Left ventricle myocardium inferior (tissue), 1 donor: ENCODE results near the gene ANKH. TPM values are rescaled to one million over a fixed set of nuclear protein-coding genes. Genes with fewer than 3 reads are reported as not detected.

Source experiments
- DNase-seq: peaks from one replicate; pipeline ENCODE4 v3.0.0-alpha.2; 2020
- H3K27ac ChIP-seq: fragments of 200-600 bp; replicated peaks from 2 replicates; pipeline ENCODE4 v1.8.0; 2021
- H3K27me3 ChIP-seq: fragments of 200-600 bp; 2 replicates; pipeline ENCODE4 v1.8.0; 2021; ENCODE audit warnings: low read depth
- H3K36me3 ChIP-seq: fragments of 200-600 bp; 2 replicates; pipeline ENCODE4 v1.8.0; 2021
- H3K4me1 ChIP-seq: fragments of 200-600 bp; 2 replicates; pipeline ENCODE4 v1.8.0; 2021
- H3K4me3 ChIP-seq: fragments of 200-600 bp; 2 replicates; pipeline ENCODE4 v1.8.0; 2021; ENCODE audit warnings: mild to moderate bottlenecking, moderate library complexity
- H3K9me3 ChIP-seq: fragments of 200-600 bp; replicated peaks from 2 replicates; pipeline ENCODE4 v1.8.0; 2021
- CTCF ChIP-seq: fragments of 200-600 bp; IDR thresholded peaks from 2 replicates; pipeline ENCODE4 v1.8.0; 2021; ENCODE audit warnings: antibody characterized with exemption, mild to moderate bottlenecking, borderline replicate concordance
- intact Hi-C: fragments of 100-400 bp; cut with micrococcal nuclease; formaldehyde crosslinking; loops from one replicate; pipeline ENCODE4 v1.11.0; 2022
- total RNA-seq: library from RNA; stranded (reverse); fragmentation: NEBNext Ultra II Directional; extraction: Animal tissue kit (Norgen Biotek cat#: 25700); gene quantifications from one replicate; pipeline ENCODE4 v1.2.1, GENCODE V29; 2021
- donor health status: DM: no; HTN: yes; CAD: no; lungs with severe emphysema.

ANKH gene
- total RNA-seq, 1 donor from 2014 or later = 227 TPM

- intact Hi-C loops = no loop called here
- no peak for TF ChIP-seq CTCF
- Histone ChIP-seq H3K27me3 (no peaks in the 10 kb centered on the region), H3K9me3 (no peaks in the 10 kb centered on the region), H3K4me1 (peaks cover 77% of the 10 kb centered on the region), H3K4me3 (no peak overlapping the region), H3K36me3 (no peaks in the 10 kb centered on the region), H3K27ac (no peak overlapping the region)
- no peak for DNase-seq
These were observed 12.4 kb downstream of the ANKH start for GRCh38 chr5:14859150-14859549.

GRCh38 chr5:14855366-14855765 lies 16.2 kb downstream of the ANKH start:
- no peak for DNase-seq
- Histone ChIP-seq H3K27me3 (no peaks in the 10 kb centered on the region), H3K4me1 (peaks cover 68% of the 10 kb centered on the region), H3K9me3 (no peaks in the 10 kb centered on the region), H3K36me3 (no peaks in the 10 kb centered on the region), H3K27ac (no peak overlapping the region), H3K4me3 (no peak overlapping the region)
- TF ChIP-seq CTCF = no peak
- intact Hi-C loops = no loop called here

- no peak for TF ChIP-seq CTCF
- H3K9me3 ChIP-seq = no peaks in the 10 kb centered on the region
- intact Hi-C loops = no loop called here
- H3K4me1 ChIP-seq = peaks cover 68% of the 10 kb centered on the region
- no peak overlapping the region for H3K27ac ChIP-seq
- H3K4me3 ChIP-seq = no peak overlapping the region
- DNase-seq = no peak
- H3K27me3 ChIP-seq = no peaks in the 10 kb centered on the region
- no peaks in the 10 kb centered on the region for H3K36me3 ChIP-seq
These were observed 16.8 kb downstream of the ANKH start for GRCh38 chr5:14854799-14855198.

GRCh38 chr5:14853685-14854084 lies 17.9 kb downstream of the ANKH start:
- intact Hi-C loops = no loop called here
- Histone ChIP-seq H3K27me3 (no peaks in the 10 kb centered on the region), H3K4me3 (no peak overlapping the region), H3K4me1 (peaks cover 66% of the 10 kb centered on the region), H3K36me3 (no peaks in the 10 kb centered on the region), H3K9me3 (no peaks in the 10 kb centered on the region), H3K27ac (no peak overlapping the region)
- no peak for DNase-seq
- no peak for TF ChIP-seq CTCF

- Histone ChIP-seq H3K36me3 (no peaks in the 10 kb centered on the region), H3K27me3 (no peaks in the 10 kb centered on the region), H3K4me1 (peaks cover 66% of the 10 kb centered on the region), H3K4me3 (no peak overlapping the region), H3K27ac (no peak overlapping the region), H3K9me3 (no peaks in the 10 kb centered on the region)
- intact Hi-C loops = no loop called here
- TF ChIP-seq CTCF = no peak
- DNase-seq = no peak
These were observed 18.8 kb downstream of the ANKH start for GRCh38 chr5:14852779-14853178.

- H3K4me1 ChIP-seq = peaks cover 64% of the 10 kb centered on the region
- H3K27me3 ChIP-seq = no peaks in the 10 kb centered on the region
- no peaks in the 10 kb centered on the region for H3K36me3 ChIP-seq
- no peaks in the 10 kb centered on the region for H3K9me3 ChIP-seq
- no peak for DNase-seq
- no peak overlapping the region for H3K27ac ChIP-seq
- intact Hi-C loops = no loop called here
- H3K4me3 ChIP-seq = no peak overlapping the region
- no peak for TF ChIP-seq CTCF
These were observed 19.5 kb downstream of the ANKH start for GRCh38 chr5:14851999-14852526.
